H9 (cell line): ENCODE results near the gene UPP1. TPM values are rescaled to one million over a fixed set of nuclear protein-coding genes. Genes with fewer than 3 reads are reported as not detected.

Experiments
- DNase-seq: peaks from one replicate; pipeline ENCODE4 v3.0.0-alpha.2; 2017
- H2AFZ ChIP-seq: one replicate; pipeline ENCODE4 v1.6.1; 2013; ENCODE audit warnings: mild to moderate bottlenecking, low read length, control low read depth, moderate library complexity
- H2AK5ac ChIP-seq: 2 replicates; pipeline ENCODE4 v1.6.1; 2013; ENCODE audit warnings: low read length, control low read depth, mixed read lengths; ENCODE audit not compliant: insufficient read length
- H2BK120ac ChIP-seq: one replicate; pipeline ENCODE4 v1.6.1; 2013; ENCODE audit warnings: low read depth, mild to moderate bottlenecking, low read length, control low read depth, inconsistent platforms; ENCODE audit not compliant: poor library complexity, severe bottlenecking
- H2BK12ac ChIP-seq: 2 replicates; pipeline ENCODE4 v1.6.1; 2013; ENCODE audit warnings: low read length, control low read depth, mixed read lengths, low read depth; ENCODE audit not compliant: insufficient read length
- H2BK15ac ChIP-seq: 2 replicates; pipeline ENCODE4 v1.6.1; 2013; ENCODE audit warnings: low read depth, low read length, control low read depth
- H2BK20ac ChIP-seq: one replicate; pipeline ENCODE4 v1.6.1; 2013; ENCODE audit warnings: low read depth, mild to moderate bottlenecking, low read length, control low read depth, inconsistent platforms; ENCODE audit not compliant: poor library complexity, severe bottlenecking
- H2BK5ac ChIP-seq: 2 replicates; pipeline ENCODE4 v1.6.1; 2013; ENCODE audit warnings: low read length, control low read depth, mixed read lengths; ENCODE audit not compliant: insufficient read length
- H3K14ac ChIP-seq: 2 replicates; pipeline ENCODE4 v1.6.1; 2013; ENCODE audit warnings: low read length, control low read depth; ENCODE audit not compliant: insufficient read depth
- H3K18ac ChIP-seq: 2 replicates; pipeline ENCODE4 v1.6.1; 2013; ENCODE audit warnings: low read depth, mild to moderate bottlenecking, mixed read lengths, low read length, control low read depth; ENCODE audit not compliant: insufficient read length
- H3K23ac ChIP-seq: 2 replicates; pipeline ENCODE4 v1.6.1; 2013; ENCODE audit warnings: low read length, control low read depth, mixed read lengths, low read depth; ENCODE audit not compliant: insufficient read length
- H3K23me2 ChIP-seq: 2 replicates; pipeline ENCODE4 v1.6.1; 2013; ENCODE audit warnings: low read depth, mild to moderate bottlenecking, mixed read lengths, low read length, control low read depth; ENCODE audit not compliant: insufficient read length, poor library complexity, severe bottlenecking
- H3K27ac ChIP-seq: 2 replicates; pipeline ENCODE4 v1.5.1; 2013; ENCODE audit warnings: low read length, control low read depth, mixed read lengths, low read depth; ENCODE audit not compliant: insufficient read length
- H3K27me3 ChIP-seq: 2 replicates; pipeline ENCODE4 v1.6.1; 2013; ENCODE audit warnings: low read length, control low read depth, inconsistent platforms; ENCODE audit not compliant: insufficient read depth
- H3K4ac ChIP-seq: 2 replicates; pipeline ENCODE4 v1.6.1; 2013; ENCODE audit warnings: low read depth, mild to moderate bottlenecking, control low read depth, inconsistent platforms, low read length, moderate library complexity
- H3K4me1 ChIP-seq: 2 replicates; pipeline ENCODE4 v1.6.1; 2013; ENCODE audit warnings: low read length, control low read depth, inconsistent platforms; ENCODE audit not compliant: insufficient read depth
- H3K4me2 ChIP-seq: 2 replicates; pipeline ENCODE4 v1.6.1; 2013; ENCODE audit warnings: low read length, control low read depth, mixed read lengths; ENCODE audit not compliant: insufficient read length, insufficient read depth
- H3K56ac ChIP-seq: 2 replicates; pipeline ENCODE4 v1.6.1; 2013; ENCODE audit warnings: low read depth, mild to moderate bottlenecking, mixed read lengths, low read length, control low read depth; ENCODE audit not compliant: insufficient read length
- H3K79me1 ChIP-seq: 2 replicates; pipeline ENCODE4 v1.6.1; 2013; ENCODE audit warnings: low read depth, mild to moderate bottlenecking, moderate library complexity, low read length, control low read depth, inconsistent platforms; ENCODE audit not compliant: insufficient read depth, poor library complexity, severe bottlenecking
- H3K79me2 ChIP-seq: 2 replicates; pipeline ENCODE4 v1.6.1; 2013; ENCODE audit warnings: low read length, control low read depth, inconsistent platforms; ENCODE audit not compliant: insufficient read depth
- H3K9ac ChIP-seq: 2 replicates; pipeline ENCODE4 v1.6.1; 2013; ENCODE audit warnings: low read length, control low read depth, mixed read lengths; ENCODE audit not compliant: insufficient read length; ENCODE audit errors: extremely low read depth
- H3K9me3 ChIP-seq: one replicate; pipeline ENCODE4 v1.6.1; 2013; ENCODE audit warnings: low read depth, low read length, inconsistent platforms; ENCODE audit not compliant: control insufficient read depth
- H3T11ph ChIP-seq: one replicate; pipeline ENCODE4 v1.6.1; 2013; ENCODE audit warnings: mild to moderate bottlenecking, low read length, control low read depth, inconsistent platforms
- H4K20me1 ChIP-seq: one replicate; pipeline ENCODE4 v1.6.1; 2013; ENCODE audit not compliant: control insufficient read depth, insufficient read length, insufficient read depth
- H4K5ac ChIP-seq: 2 replicates; pipeline ENCODE4 v1.6.1; 2013; ENCODE audit warnings: low read depth, mild to moderate bottlenecking, mixed read lengths, low read length, control low read depth; ENCODE audit not compliant: insufficient read length
- H4K8ac ChIP-seq: replicated peaks from 2 replicates; pipeline ENCODE4 v1.6.1; 2013; ENCODE audit warnings: low read length, control low read depth, mixed read lengths, low read depth; ENCODE audit not compliant: insufficient read length
- H4K91ac ChIP-seq: 2 replicates; pipeline ENCODE4 v1.6.1; 2013; ENCODE audit warnings: low read depth, mild to moderate bottlenecking, moderate library complexity, mixed read lengths, low read length, control low read depth; ENCODE audit not compliant: insufficient read length
- H3K27ac Mint-ChIP-seq, 3 experiments: 2 replicates in 2 of 3; 3 replicates in 1 of 3; pipeline ENCODE4 v1.8.0; 2020 to 2021; ENCODE audit warnings: mixed read lengths in 3 of 3, mild to moderate bottlenecking in 1 of 3, moderate library complexity in 1 of 3
- H3K27me3 Mint-ChIP-seq: 2 replicates; pipeline ENCODE4 v1.8.0; 2021; ENCODE audit warnings: low read depth, mild to moderate bottlenecking, moderate library complexity, mixed read lengths
- H3K36me3 Mint-ChIP-seq, 3 experiments: 2 replicates in 2 of 3; 3 replicates in 1 of 3; pipeline ENCODE4 v1.8.0; 2020 to 2021; ENCODE audit warnings: low read depth in 3 of 3, mixed read lengths in 3 of 3; ENCODE audit not compliant: insufficient read depth in 1 of 3
- H3K4me1 Mint-ChIP-seq, 2 experiments: 2 replicates each; pipeline ENCODE4 v1.8.0; 2020; ENCODE audit warnings: mixed read lengths in 2 of 2
- H3K4me3 Mint-ChIP-seq, 2 experiments: 2 replicates in 1 of 2; 3 replicates in 1 of 2; pipeline ENCODE4 v1.8.0; 2020 to 2021; ENCODE audit warnings: mild to moderate bottlenecking in 2 of 2, mixed read lengths in 2 of 2, moderate library complexity in 1 of 2
- H3K9me3 Mint-ChIP-seq, 2 experiments: 2 replicates in 1 of 2; 3 replicates in 1 of 2; pipeline ENCODE4 v1.8.0; 2020; ENCODE audit warnings: mild to moderate bottlenecking in 2 of 2, mixed read lengths in 2 of 2, moderate library complexity in 1 of 2
- WGBS: extraction: QIAGEN DNeasy Blood & Tissue Kit; methylation state at CpG from one replicate; pipeline ENCODE4 v1.1.7; 2013; ENCODE audit warnings: missing lambda C conversion rate, low lambda C conversion rate, mixed read lengths; ENCODE audit not compliant: insufficient read length; ENCODE audit errors: extremely low coverage; 5-methylcytosine and 5-hydroxymethylcytosine counted together
- total RNA-seq: library from RNA; stranded (reverse); gene quantifications from 2 replicates; pipeline ENCODE4 v1.2.1, GENCODE V29; 2021
- TF ChIP-seq, protein P1 (sequence below): fragments of 200-600 bp; sonication (generic); conservative IDR thresholded peaks from 3 replicates; pipeline ENCODE4 v1.8.0; 2021; ENCODE audit warnings: antibody characterized with exemption, mild to moderate bottlenecking

UPP1 gene
- total RNA-seq, 1 experiment from 2014 or later = 34.2 TPM

DNA sequence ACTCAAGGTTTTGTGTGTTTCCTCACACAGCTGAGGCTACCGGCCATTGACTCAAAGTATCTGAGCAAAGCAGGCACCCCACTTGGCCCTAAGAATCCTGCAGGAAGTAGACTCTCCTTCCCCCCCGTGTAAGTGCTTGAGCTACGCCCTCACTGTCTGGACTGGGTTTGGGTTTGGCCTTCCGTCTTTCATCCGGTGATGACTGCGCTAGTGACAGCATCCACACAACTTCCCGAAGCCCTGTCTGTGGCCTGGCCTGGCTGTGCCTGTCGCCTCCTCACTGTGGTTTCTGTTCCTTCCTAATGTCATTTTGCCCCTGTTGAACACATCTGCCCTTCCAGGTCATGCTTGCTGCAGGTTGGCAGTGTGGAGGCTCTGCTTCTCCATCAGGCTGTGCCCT is 39.2 kb upstream of the UPP1 start:
- no peaks in the 10 kb centered on the region for H3K23me2 ChIP-seq
- no peak overlapping the region for H3K4me3 Mint-ChIP-seq
- H3T11ph ChIP-seq = no peak overlapping the region
- H3K4me1 ChIP-seq = no peaks in the 10 kb centered on the region; the same call in 1 of the 2 replicates
- no peaks in the 10 kb centered on the region for H3K9me3 ChIP-seq
- no peak overlapping the region for H2BK12ac ChIP-seq
- no peak overlapping the region for H3K27ac ChIP-seq
- H3K56ac ChIP-seq = no peak overlapping the region
- H4K91ac ChIP-seq = no peak overlapping the region
- peaks cover 3% of the 10 kb centered on the region for H3K27me3 Mint-ChIP-seq
- H3K14ac ChIP-seq = no peak overlapping the region
- peak overlapping the region in 1 of 3 experiments; percentile 79; a peak in 1 of 7 replicates for H3K27ac Mint-ChIP-seq
- H4K20me1 ChIP-seq = no peaks in the 10 kb centered on the region
- no peak overlapping the region for H3K23ac ChIP-seq
- no peak overlapping the region for H3K4ac ChIP-seq
- no peaks in the 10 kb centered on the region for H3K27me3 ChIP-seq
- no peak overlapping the region for H3K4me2 ChIP-seq
- no peak overlapping the region for H2BK20ac ChIP-seq
- WGBS = no CpG with 5 or more reads among the region's 8 CpGs
- H3K18ac ChIP-seq = no peak overlapping the region
- H4K5ac ChIP-seq = no peak overlapping the region
- DNase-seq = no peak
- no peak overlapping the region for H2AK5ac ChIP-seq
- H2BK15ac ChIP-seq = no peak overlapping the region
- H3K9ac ChIP-seq = no peak overlapping the region
- H3K9me3 Mint-ChIP-seq = no peaks in the 10 kb centered on the region
- no peak overlapping the region for H4K8ac ChIP-seq
- TF ChIP-seq, protein P1, sequence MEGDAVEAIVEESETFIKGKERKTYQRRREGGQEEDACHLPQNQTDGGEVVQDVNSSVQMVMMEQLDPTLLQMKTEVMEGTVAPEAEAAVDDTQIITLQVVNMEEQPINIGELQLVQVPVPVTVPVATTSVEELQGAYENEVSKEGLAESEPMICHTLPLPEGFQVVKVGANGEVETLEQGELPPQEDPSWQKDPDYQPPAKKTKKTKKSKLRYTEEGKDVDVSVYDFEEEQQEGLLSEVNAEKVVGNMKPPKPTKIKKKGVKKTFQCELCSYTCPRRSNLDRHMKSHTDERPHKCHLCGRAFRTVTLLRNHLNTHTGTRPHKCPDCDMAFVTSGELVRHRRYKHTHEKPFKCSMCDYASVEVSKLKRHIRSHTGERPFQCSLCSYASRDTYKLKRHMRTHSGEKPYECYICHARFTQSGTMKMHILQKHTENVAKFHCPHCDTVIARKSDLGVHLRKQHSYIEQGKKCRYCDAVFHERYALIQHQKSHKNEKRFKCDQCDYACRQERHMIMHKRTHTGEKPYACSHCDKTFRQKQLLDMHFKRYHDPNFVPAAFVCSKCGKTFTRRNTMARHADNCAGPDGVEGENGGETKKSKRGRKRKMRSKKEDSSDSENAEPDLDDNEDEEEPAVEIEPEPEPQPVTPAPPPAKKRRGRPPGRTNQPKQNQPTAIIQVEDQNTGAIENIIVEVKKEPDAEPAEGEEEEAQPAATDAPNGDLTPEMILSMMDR = no peak
- H3K36me3 Mint-ChIP-seq = no peaks in the 10 kb centered on the region
- no peak overlapping the region for H2BK120ac ChIP-seq
- H3K79me1 ChIP-seq = no peaks in the 10 kb centered on the region
- no peak overlapping the region for H2AFZ ChIP-seq
- no peak overlapping the region for H2BK5ac ChIP-seq
- H3K4me1 Mint-ChIP-seq = peaks cover 6 to 17% of the 10 kb centered on the region in 2 experiments; a peak in 3 of 4 replicates
- H3K79me2 ChIP-seq = no peaks in the 10 kb centered on the region
